ENCODE results near the gene BNC2. TPM values are rescaled to one million over a fixed set of nuclear protein-coding genes. Genes with fewer than 3 reads are reported as not detected.

BNC2 gene
- total RNA-seq, 2 experiments from 2014 or later: not detected

- ChIA-PET CTCF (ENCODE audit: unreplicated experiment) (no interaction called here), POLR2A (interaction anchor here (0.7 kb wide), 2 partner anchors 11 to 806 kb away, joined by 3 to 4 read pairs; no protein-coding TSS in a partner anchor)
- no TSS peak for BruUV-seq (replicated peaks)
- Histone ChIP-seq H3K9me3 (ENCODE audit: low read length) (no peaks in the 10 kb centered on the region), H3K9me2 (ENCODE audit: insufficient read depth, low read length) (no peaks in the 10 kb centered on the region), H3K4me1 (ENCODE audit: insufficient read depth, low read length, poor library complexity, severe bottlenecking) (no peaks in the 10 kb centered on the region), H3K36me3 (ENCODE audit: insufficient read depth, low read length) (no peaks in the 10 kb centered on the region), H3K79me2 (ENCODE audit: insufficient read depth, low read depth, low read length) (no peaks in the 10 kb centered on the region), H3K4me3 (ENCODE audit: low read depth, low read length, poor library complexity, severe bottlenecking) (no peak overlapping the region), H3K4me2 (ENCODE audit: low read length) (no peak overlapping the region), H2AFZ (ENCODE audit: low read length) (no peak overlapping the region), H4K20me1 (ENCODE audit: insufficient read depth, low read length) (no peaks in the 10 kb centered on the region), H3K27ac (ENCODE audit: low read depth, low read length, poor library complexity, severe bottlenecking) (no peak overlapping the region)
- no peak for DNase-seq (ENCODE audit: low spot score)
- TF ChIP-seq CTCF (conservative IDR thresholded peaks at IDR 0.05; ENCODE audit: low read length) (no peak), EZH2phosphoT487 (IDR thresholded peaks at IDR 0.05; ENCODE audit: borderline replicate concordance, low read depth, low read length) (no peak)
- intact Hi-C loops (cut with micrococcal nuclease; ENCODE audit: unreplicated experiment): no loop called here
These were observed 188.2 kb downstream of the BNC2 start for GRCh38 chr9:16682273-16682672.

- no peak overlapping the region for H2AFZ ChIP-seq (ENCODE audit: low read length)
- H4K20me1 ChIP-seq (ENCODE audit: insufficient read depth, low read length): no peaks in the 10 kb centered on the region
- H3K9me2 ChIP-seq (ENCODE audit: insufficient read depth, low read length): no peaks in the 10 kb centered on the region
- CTCF ChIA-PET (ENCODE audit: unreplicated experiment): no interaction called here
- no TSS peak for BruUV-seq (replicated peaks)
- H3K9me3 ChIP-seq (ENCODE audit: low read length): no peaks in the 10 kb centered on the region
- DNase-seq (ENCODE audit: low spot score): no peak
- TF ChIP-seq CTCF (conservative IDR thresholded peaks at IDR 0.05; ENCODE audit: low read length): no peak
- no peak for TF ChIP-seq EZH2phosphoT487 (IDR thresholded peaks at IDR 0.05; ENCODE audit: borderline replicate concordance, low read depth, low read length)
- no peaks in the 10 kb centered on the region for H3K36me3 ChIP-seq (ENCODE audit: insufficient read depth, low read length)
- H3K4me1 ChIP-seq (ENCODE audit: insufficient read depth, low read length, poor library complexity, severe bottlenecking): no peaks in the 10 kb centered on the region
- H3K4me3 ChIP-seq (ENCODE audit: low read depth, low read length, poor library complexity, severe bottlenecking): no peak overlapping the region
- no peak overlapping the region for H3K27ac ChIP-seq (ENCODE audit: low read depth, low read length, poor library complexity, severe bottlenecking)
- POLR2A ChIA-PET: interaction anchor here (0.7 kb wide), 1 partner anchor 10 kb away, joined by 3 read pairs; no protein-coding TSS in a partner anchor
- intact Hi-C loops (cut with micrococcal nuclease; ENCODE audit: unreplicated experiment): no loop called here
- no peak overlapping the region for H3K4me2 ChIP-seq (ENCODE audit: low read length)
- no peaks in the 10 kb centered on the region for H3K79me2 ChIP-seq (ENCODE audit: insufficient read depth, low read depth, low read length)
These were observed 188.8 kb downstream of the BNC2 start for GRCh38 chr9:16681652-16681987.

DNA sequence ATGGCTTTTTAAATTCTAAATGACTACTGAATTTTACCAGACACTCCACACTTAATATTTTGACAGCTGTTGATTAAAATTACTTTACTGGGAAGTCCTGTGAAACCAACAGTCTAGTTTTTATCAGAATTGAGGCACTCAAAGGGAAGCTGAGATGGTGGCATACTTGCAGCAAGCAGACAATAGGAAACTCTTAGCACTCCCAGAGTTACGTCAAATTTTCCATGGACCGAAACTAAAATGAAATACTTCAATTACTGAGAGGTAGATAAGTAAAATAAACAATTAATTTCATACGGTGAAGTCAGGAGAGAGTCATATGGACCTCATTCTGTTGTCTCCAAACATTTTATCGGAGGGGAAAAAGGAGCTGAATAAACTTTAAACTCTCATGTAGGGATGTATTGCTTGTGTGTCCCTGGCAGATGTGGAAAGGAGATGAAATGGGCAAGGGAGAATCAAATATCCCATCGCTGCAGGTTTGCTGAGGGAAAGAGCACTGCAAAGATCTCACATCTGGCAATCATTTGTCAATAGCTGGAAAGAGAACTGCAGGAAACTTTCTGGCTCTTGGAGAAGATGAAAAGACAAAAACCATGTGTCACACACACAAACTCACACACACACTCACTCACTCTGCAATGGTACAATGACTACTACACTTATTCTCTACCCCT lies 189.4 kb downstream of the BNC2 start:
- H3K36me3 ChIP-seq (ENCODE audit: insufficient read depth, low read length): no peaks in the 10 kb centered on the region
- ChIA-PET CTCF (ENCODE audit: unreplicated experiment) (no interaction called here), POLR2A (interaction anchor here (0.7 kb wide), 1 partner anchor 772 kb away, joined by 3 read pairs; no protein-coding TSS in a partner anchor)
- no peaks in the 10 kb centered on the region for H3K4me1 ChIP-seq (ENCODE audit: insufficient read depth, low read length, poor library complexity, severe bottlenecking)
- BruUV-seq (replicated peaks): no TSS peak
- H4K20me1 ChIP-seq (ENCODE audit: insufficient read depth, low read length): no peaks in the 10 kb centered on the region
- no peak overlapping the region for H3K27ac ChIP-seq (ENCODE audit: low read depth, low read length, poor library complexity, severe bottlenecking)
- no peaks in the 10 kb centered on the region for H3K9me3 ChIP-seq (ENCODE audit: low read length)
- H3K4me2 ChIP-seq (ENCODE audit: low read length): no peak overlapping the region
- intact Hi-C loops (cut with micrococcal nuclease; ENCODE audit: unreplicated experiment): no loop called here
- H3K79me2 ChIP-seq (ENCODE audit: insufficient read depth, low read depth, low read length): no peaks in the 10 kb centered on the region
- DNase-seq (ENCODE audit: low spot score): no peak
- TF ChIP-seq EZH2phosphoT487 (IDR thresholded peaks at IDR 0.05; ENCODE audit: borderline replicate concordance, low read depth, low read length): no peak
- TF ChIP-seq CTCF (conservative IDR thresholded peaks at IDR 0.05; ENCODE audit: low read length): no peak
- no peaks in the 10 kb centered on the region for H3K9me2 ChIP-seq (ENCODE audit: insufficient read depth, low read length)
- no peak overlapping the region; the same call in 1 of the 2 replicates for H2AFZ ChIP-seq (ENCODE audit: low read length)
- no peak overlapping the region for H3K4me3 ChIP-seq (ENCODE audit: low read depth, low read length, poor library complexity, severe bottlenecking)

All from OCI-LY7 (cell line).